Measurements from ENCODE around the gene TRDN.

GRCh38 chr6:123668063-123668462 lies 31.3 kb upstream of the TRDN start:
- no peak for TF ChIP-seq CTCF (IDR thresholded peaks at IDR 0.05)
- TF ChIP-seq POLR2A (IDR thresholded peaks at IDR 0.05), result no peak

Data from esophagus squamous epithelium (tissue), 4 donors.